Body of pancreas (tissue), 4 donors: ENCODE measurements around the gene CXCL11. TPM values are rescaled to one million over a fixed set of nuclear protein-coding genes. Genes with fewer than 3 reads are reported as not detected.

Source experiments
- ATAC-seq: fragments of 150-250 bp; one replicate; pipeline ENCODE4 v1.9.1; 2016
- DNase-seq, 4 donors: peaks; one replicate each; pipeline ENCODE4 v3.0.0-alpha.2; 2019
- H3K27ac ChIP-seq, 4 donors: fragments of 200-600 bp; sonication (generic); 1 replicate in 3 of 4; 2 replicates in 1 of 4; pipeline versions ENCODE4 v1.5.1 to v1.6.1; 2016 to 2019; ENCODE audit warnings: mild to moderate bottlenecking in 1 of 4, mixed read lengths in 1 of 4, moderate library complexity in 1 of 4
- H3K27me3 ChIP-seq, 2 donors: fragments of 200-600 bp; sonication (generic); one replicate each; pipeline ENCODE4 v1.6.0; 2016; ENCODE audit warnings: mild to moderate bottlenecking in 1 of 2
- H3K36me3 ChIP-seq, 2 donors: fragments of 200-600 bp; sonication (generic); replicated peaks in 1 of 2; 2 replicates each; pipeline ENCODE4 v1.5.1; 2016; ENCODE audit warnings: low read depth in 2 of 2; ENCODE audit not compliant: insufficient read depth in 1 of 2
- H3K4me1 ChIP-seq: fragments of 200-600 bp; sonication (generic); one replicate; pipeline ENCODE4 v1.6.0; 2016
- H3K4me3 ChIP-seq, 2 donors: fragments of 200-600 bp; sonication (generic); 1 replicate in 1 of 2; 2 replicates in 1 of 2; pipeline ENCODE4 v1.5.1; 2016 to 2019
- H3K9me3 ChIP-seq, 3 donors: fragments of 200-600 bp; sonication (generic); 1 replicate in 2 of 3; 2 replicates in 1 of 3; pipeline ENCODE4 v1.5.1; 2016
- CTCF ChIP-seq, 7 experiments: fragments of 450-650 bp in 4 of 7; fragments of 200-600 bp in 3 of 7; sonication (generic) in 3 of 7; IDR thresholded peaks; one replicate each; pipeline ENCODE4 v1.5.1; 2016 to 2019; ENCODE audit warnings: antibody characterized with exemption in 7 of 7
- POLR2A ChIP-seq, 3 donors: fragments of 450-650 bp; IDR thresholded peaks; one replicate each; pipeline ENCODE4 v1.6.1; 2016; ENCODE audit warnings: antibody characterized with exemption in 3 of 3, mild to moderate bottlenecking in 2 of 3
- WGBS, 2 donors: methylation state at CpG; one replicate each; pipeline ENCODE4 v1.1.5; 2017; 5-methylcytosine and 5-hydroxymethylcytosine counted together
- intact Hi-C: fragments of 100-400 bp; cut with DNase I; formaldehyde crosslinking; loops from one replicate; pipeline ENCODE4 v1.15.1; 2023
- total RNA-seq, 2 donors: library from RNA; depleted of rRNA; stranded (reverse); fragments of >200 nt; gene quantifications; one replicate each; pipeline ENCODE4 v1.1.0, GENCODE V29; 2016

CXCL11 gene
- total RNA-seq = under 1 TPM in 1 of 2 donors, not detected in 1; 0.52 TPM

GRCh38 chr4:76035799-76036380 lies at the start of gene CXCL11:
Gene CXCL11 (minus strand): TSS chr4:76036070. CDS start chr4:76035987, 83 bp downstream.
- TF ChIP-seq POLR2A (IDR thresholded peaks at IDR 0.05) = peak in 1 of 3 donors; percentile 46
- TF ChIP-seq CTCF (IDR thresholded peaks at IDR 0.05) = no peak
- DNase-seq (peak in 1 of 4 donors; percentile 18), ATAC-seq (peak; percentile 90)
- H3K36me3 ChIP-seq = no peaks in the 10 kb centered on the region
- H3K27ac ChIP-seq = peak within 1 kb of the TSS; percentile 36 to 65 (median 56)
- H3K9me3 ChIP-seq = no peaks in the 10 kb centered on the region
- peak within 1 kb of the TSS in 1 of 2 donors; percentile 23 for H3K4me3 ChIP-seq
- 40 to 53% methylated on average over 2 of the region's 2 CpGs for WGBS, 2 donors
- peaks cover 14% of the 10 kb centered on the region for H3K4me1 ChIP-seq
- intact Hi-C loops = no loop called here
- H3K27me3 ChIP-seq = no peaks in the 10 kb centered on the region

DNA sequence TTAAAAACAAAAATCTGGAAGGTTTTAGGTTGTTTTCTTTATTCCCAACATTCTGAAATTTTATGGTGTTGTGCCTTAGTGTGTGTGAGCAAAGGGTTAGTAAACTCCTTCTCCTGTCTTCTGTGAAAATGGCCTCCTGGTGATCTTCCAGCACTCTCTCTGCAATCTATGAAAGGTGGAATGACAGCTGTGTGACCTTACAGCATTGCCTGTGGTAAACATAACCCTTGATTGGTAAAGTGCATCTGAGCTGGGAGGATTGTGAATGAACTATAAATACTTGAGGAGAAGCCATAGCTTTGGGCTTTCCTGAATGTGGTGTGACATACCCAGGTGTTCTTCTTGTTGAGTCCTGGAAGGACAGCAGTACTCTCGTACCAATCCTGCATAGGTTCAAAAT lies 48.7 kb upstream of the CXCL11 start:
- intact Hi-C loops = no loop called here
- DNase-seq = no peak
- Histone ChIP-seq H3K4me1 (peaks cover 5% of the 10 kb centered on the region), H3K36me3 (no peaks in the 10 kb centered on the region), H3K27ac (no peak overlapping the region), H3K4me3 (no peak overlapping the region), H3K27me3 (no peaks in the 10 kb centered on the region), H3K9me3 (no peaks in the 10 kb centered on the region)
- WGBS, 2 donors = 52 to 60% methylated on average over 1 of the region's 1 CpG
- ATAC-seq = no peak
- TF ChIP-seq CTCF (IDR thresholded peaks at IDR 0.05) = no peak
- TF ChIP-seq POLR2A (IDR thresholded peaks at IDR 0.05) = no peak

DNA sequence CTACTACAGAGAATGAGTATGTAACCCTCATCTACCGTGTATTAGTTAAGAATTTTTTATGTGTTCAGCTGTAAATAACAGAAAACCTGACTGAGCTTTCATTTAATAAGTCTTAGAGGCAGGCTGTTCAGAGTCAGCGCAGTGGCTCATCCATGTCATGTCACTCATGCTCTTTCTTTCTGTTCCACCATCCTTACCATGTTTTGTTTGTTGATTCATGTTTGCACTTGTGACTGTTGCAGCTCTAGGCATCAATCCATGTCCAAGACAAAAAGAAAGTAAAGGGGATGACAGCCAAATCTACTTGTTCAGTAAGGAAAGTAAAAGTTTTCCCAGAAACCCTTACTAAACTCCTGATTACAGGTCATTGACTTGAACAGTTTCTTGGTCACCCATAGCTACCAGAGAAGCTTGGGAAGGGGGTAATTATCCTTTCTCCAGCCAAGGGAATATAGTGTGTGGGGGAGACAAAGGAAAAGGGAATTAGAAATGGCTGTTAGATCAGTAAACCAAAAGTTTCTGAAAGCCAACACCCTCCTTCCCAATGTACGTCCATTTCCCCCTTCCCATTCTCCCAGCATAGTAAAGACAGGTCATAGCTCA lies 47.6 kb upstream of the CXCL11 start:
- Histone ChIP-seq H3K27ac (no peak overlapping the region), H3K4me1 (peaks cover 5% of the 10 kb centered on the region), H3K27me3 (no peaks in the 10 kb centered on the region), H3K9me3 (no peaks in the 10 kb centered on the region), H3K36me3 (no peaks in the 10 kb centered on the region), H3K4me3 (no peak overlapping the region)
- intact Hi-C loops = no loop called here
- ATAC-seq = no peak
- DNase-seq = no peak
- TF ChIP-seq CTCF (IDR thresholded peaks at IDR 0.05) (no peak), POLR2A (IDR thresholded peaks at IDR 0.05) (no peak)
- WGBS, 2 donors = 84 to 88% methylated on average over 3 of the region's 3 CpGs

DNA sequence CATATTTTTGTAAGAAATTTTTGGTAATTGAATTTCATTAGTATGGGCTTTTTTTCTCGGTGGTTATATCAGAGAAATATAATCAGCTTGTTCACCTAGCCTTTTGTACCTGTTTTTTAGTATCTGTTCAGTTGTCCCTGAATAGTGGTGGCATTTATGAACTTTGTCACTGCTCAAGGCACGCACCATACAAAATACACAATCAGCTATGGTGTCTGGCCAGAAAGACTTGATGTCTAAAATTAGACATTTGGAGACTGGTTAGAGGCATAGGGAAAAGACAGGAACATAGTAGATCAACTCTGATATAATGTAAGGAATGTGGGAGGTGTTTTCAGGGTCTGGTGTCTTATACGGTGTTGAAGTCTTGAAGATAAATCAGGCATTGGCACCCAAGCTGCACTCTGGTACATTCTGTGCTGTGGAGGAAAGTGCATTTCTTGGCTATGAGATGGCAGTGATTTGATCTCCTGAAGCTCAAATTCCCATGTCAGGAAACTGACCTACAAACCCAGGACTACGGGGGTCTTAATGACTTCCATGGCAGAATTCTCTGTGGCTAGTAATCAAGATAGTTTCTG lies 42.3 kb upstream of the CXCL11 start:
- ATAC-seq (no peak), DNase-seq (no peak)
- Histone ChIP-seq H3K4me1 (no peaks in the 10 kb centered on the region), H3K9me3 (no peaks in the 10 kb centered on the region), H3K36me3 (no peaks in the 10 kb centered on the region), H3K27ac (no peak overlapping the region), H3K27me3 (no peaks in the 10 kb centered on the region), H3K4me3 (no peak overlapping the region)
- intact Hi-C loops = loop anchor here (10.0 kb wide), 1 partner anchor 163 kb away; no protein-coding TSS in a partner anchor
- TF ChIP-seq POLR2A (IDR thresholded peaks at IDR 0.05) (no peak), CTCF (IDR thresholded peaks at IDR 0.05) (no peak)
- 44 to 49% methylated on average over 4 of the region's 4 CpGs for WGBS, 2 donors
